ENCODE data around the gene FICD. TPM values are rescaled to one million over a fixed set of nuclear protein-coding genes. Genes with fewer than 3 reads are reported as not detected.
"Not testable (repeated sequence)": the region's sequence is repeated elsewhere in the genome, so short reads cannot be mapped to it uniquely, and the experiment has no call there.

FICD gene
- total RNA-seq, 1 donor from 2014 or later, result 4.8 TPM

DNA sequence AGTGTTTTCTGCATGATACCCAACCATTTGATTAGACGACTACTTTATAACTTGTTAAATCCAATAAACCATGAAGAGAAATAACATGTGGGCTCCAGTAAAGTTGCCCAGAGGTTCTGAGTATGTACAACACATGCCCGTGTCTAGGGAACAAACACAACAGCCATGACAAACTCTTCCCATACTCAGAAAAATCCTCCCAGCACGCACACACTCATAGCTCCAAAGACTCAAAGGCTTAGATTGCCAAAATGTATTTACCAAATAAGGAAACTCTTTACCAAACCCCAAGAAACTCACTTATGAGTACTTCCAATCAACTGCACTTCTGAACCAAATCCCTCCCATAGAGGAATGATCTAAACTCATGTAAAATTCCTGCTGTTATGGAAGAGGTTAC lies 28.6 kb downstream of the FICD start:
- H3K27me3 Mint-ChIP-seq (ENCODE audit: unreplicated experiment), result no peaks in the 10 kb centered on the region
- no peaks in the 10 kb centered on the region for H3K4me1 Mint-ChIP-seq (ENCODE audit: low read depth, unreplicated experiment)
- no peaks in the 10 kb centered on the region for H3K36me3 Mint-ChIP-seq (ENCODE audit: unreplicated experiment)
- TF ChIP-seq CTCF (IDR thresholded peaks at IDR 0.05; ENCODE audit: partially characterized antibody, unreplicated experiment), result no peak
- no peak overlapping the region for H3K4me3 Mint-ChIP-seq (ENCODE audit: unreplicated experiment)
- H3K9me3 Mint-ChIP-seq (ENCODE audit: unreplicated experiment), result no peaks in the 10 kb centered on the region
- no peak overlapping the region for H3K27ac Mint-ChIP-seq (ENCODE audit: unreplicated experiment)
- no peak for DNase-seq

- no peaks in the 10 kb centered on the region for H3K4me1 Mint-ChIP-seq (ENCODE audit: low read depth, unreplicated experiment)
- no peaks in the 10 kb centered on the region for H3K9me3 Mint-ChIP-seq (ENCODE audit: unreplicated experiment)
- TF ChIP-seq CTCF (IDR thresholded peaks at IDR 0.05; ENCODE audit: partially characterized antibody, unreplicated experiment), result no peak
- no peaks in the 10 kb centered on the region for H3K27me3 Mint-ChIP-seq (ENCODE audit: unreplicated experiment)
- H3K4me3 Mint-ChIP-seq (ENCODE audit: unreplicated experiment), result no peak overlapping the region
- DNase-seq, result no peak
- no peak overlapping the region for H3K27ac Mint-ChIP-seq (ENCODE audit: unreplicated experiment)
- H3K36me3 Mint-ChIP-seq (ENCODE audit: unreplicated experiment), result no peaks in the 10 kb centered on the region
These were observed 32.6 kb downstream of the FICD start for GRCh38 chr12:108547686-108548085.

DNA sequence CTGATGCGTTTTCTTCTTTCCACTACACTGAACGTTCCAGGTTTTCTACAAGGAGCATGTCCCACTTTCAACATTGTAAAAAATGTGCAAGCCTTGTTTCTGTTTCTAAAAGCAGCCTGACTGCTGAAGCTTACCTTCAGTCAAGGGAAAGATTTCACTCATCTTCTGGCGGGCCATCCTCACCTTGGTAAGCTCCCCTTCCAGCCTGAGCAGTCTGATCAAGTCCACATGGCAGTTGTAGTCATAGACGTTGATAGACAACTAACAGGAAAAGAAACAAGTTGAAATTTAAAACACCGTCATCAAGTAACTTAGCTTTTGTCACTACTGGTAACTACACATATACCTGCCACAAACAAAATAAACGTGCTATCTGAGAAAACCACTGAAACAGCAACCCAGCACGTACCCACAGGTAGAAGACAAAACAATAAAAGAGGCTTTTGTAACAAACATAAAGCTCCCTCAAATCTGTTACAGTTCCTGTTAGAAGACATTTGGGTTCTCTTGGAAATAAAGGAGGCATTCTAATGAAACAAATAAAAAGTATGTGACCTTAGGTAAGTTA lies 34.0 kb downstream of the FICD start:
- no peaks in the 10 kb centered on the region for H3K9me3 Mint-ChIP-seq (ENCODE audit: unreplicated experiment)
- H3K4me1 Mint-ChIP-seq (ENCODE audit: low read depth, unreplicated experiment), result peaks cover 3% of the 10 kb centered on the region
- H3K27ac Mint-ChIP-seq (ENCODE audit: unreplicated experiment), result no peak overlapping the region
- H3K36me3 Mint-ChIP-seq (ENCODE audit: unreplicated experiment), result no peaks in the 10 kb centered on the region
- DNase-seq, result no peak
- no peaks in the 10 kb centered on the region for H3K27me3 Mint-ChIP-seq (ENCODE audit: unreplicated experiment)
- no peak for TF ChIP-seq CTCF (IDR thresholded peaks at IDR 0.05; ENCODE audit: partially characterized antibody, unreplicated experiment)
- no peak overlapping the region for H3K4me3 Mint-ChIP-seq (ENCODE audit: unreplicated experiment)

DNA sequence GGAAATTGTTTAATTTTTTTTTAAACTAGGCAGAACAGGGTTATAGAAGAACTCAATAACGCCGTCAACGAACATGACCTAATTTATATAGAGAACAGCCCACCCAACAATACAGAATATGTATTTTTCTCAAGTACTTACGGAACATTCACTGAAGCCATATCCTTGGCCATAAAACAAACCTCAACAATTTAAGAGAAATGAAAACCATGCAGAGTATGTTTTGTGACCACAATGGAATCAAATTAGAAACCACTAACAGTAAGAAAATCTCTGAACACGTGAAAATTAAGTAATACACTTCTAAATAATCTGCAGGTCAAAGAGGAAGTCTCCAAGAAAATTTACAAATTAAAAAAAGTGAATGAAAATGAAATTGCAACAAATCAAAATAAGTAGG lies 36.5 kb downstream of the FICD start:
- H3K27ac Mint-ChIP-seq (ENCODE audit: unreplicated experiment), result no peak overlapping the region
- no peak overlapping the region for H3K4me3 Mint-ChIP-seq (ENCODE audit: unreplicated experiment)
- H3K27me3 Mint-ChIP-seq (ENCODE audit: unreplicated experiment), result no peaks in the 10 kb centered on the region
- no peak for DNase-seq
- H3K4me1 Mint-ChIP-seq (ENCODE audit: low read depth, unreplicated experiment), result peaks cover 3% of the 10 kb centered on the region
- TF ChIP-seq CTCF (IDR thresholded peaks at IDR 0.05; ENCODE audit: partially characterized antibody, unreplicated experiment), result no peak
- H3K9me3 Mint-ChIP-seq (ENCODE audit: unreplicated experiment), result no peaks in the 10 kb centered on the region
- no peaks in the 10 kb centered on the region for H3K36me3 Mint-ChIP-seq (ENCODE audit: unreplicated experiment)

DNA sequence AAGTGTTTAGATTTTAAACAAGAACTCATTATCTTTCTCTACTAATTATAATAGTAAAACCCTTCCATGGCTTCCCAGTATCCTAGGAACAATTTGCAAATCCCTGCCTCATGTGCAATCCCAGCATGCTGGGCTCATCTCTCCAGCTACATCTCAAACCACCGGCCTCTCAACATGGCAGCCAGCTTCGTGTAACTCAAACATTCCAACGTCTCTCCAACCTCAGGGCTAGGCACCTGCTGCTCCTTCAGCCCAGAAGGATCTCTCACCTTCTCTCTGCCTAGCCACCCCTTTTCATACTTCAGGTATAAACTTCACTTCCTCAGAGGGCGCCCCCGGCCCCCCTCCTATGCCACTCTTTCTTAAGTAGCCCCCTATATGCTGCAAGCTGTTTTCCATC lies 38.7 kb downstream of the FICD start:
- no peaks in the 10 kb centered on the region for H3K9me3 Mint-ChIP-seq (ENCODE audit: unreplicated experiment)
- no peaks in the 10 kb centered on the region for H3K27me3 Mint-ChIP-seq (ENCODE audit: unreplicated experiment)
- no peak overlapping the region for H3K4me3 Mint-ChIP-seq (ENCODE audit: unreplicated experiment)
- no peak for DNase-seq
- no peaks in the 10 kb centered on the region for H3K36me3 Mint-ChIP-seq (ENCODE audit: unreplicated experiment)
- H3K4me1 Mint-ChIP-seq (ENCODE audit: low read depth, unreplicated experiment), result peaks cover 3% of the 10 kb centered on the region
- H3K27ac Mint-ChIP-seq (ENCODE audit: unreplicated experiment), result no peak overlapping the region
- no peak for TF ChIP-seq CTCF (IDR thresholded peaks at IDR 0.05; ENCODE audit: partially characterized antibody, unreplicated experiment)

DNA sequence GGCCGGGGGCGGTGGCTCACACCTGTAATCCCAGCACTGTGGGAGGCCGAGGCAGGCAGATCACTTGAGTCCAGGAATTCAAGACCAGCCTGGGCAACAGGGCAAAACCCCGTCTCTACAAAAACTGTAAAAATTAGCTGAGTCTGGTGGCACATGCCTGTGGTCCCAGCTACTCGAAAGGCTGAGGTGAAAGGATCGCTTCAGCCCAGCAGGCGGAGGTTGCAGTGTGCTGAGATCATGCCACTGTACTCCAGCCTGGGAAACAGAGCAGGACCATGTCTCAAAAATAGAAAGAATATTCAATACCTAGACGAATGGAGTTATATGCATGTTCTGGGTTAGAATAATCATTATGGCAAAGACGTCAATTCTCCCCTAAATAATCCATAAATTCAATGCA lies 40.3 kb downstream of the FICD start:
- not testable (repeated sequence) for H3K27ac Mint-ChIP-seq (ENCODE audit: unreplicated experiment); H3K36me3 Mint-ChIP-seq (ENCODE audit: unreplicated experiment); DNase-seq; H3K4me1 Mint-ChIP-seq (ENCODE audit: low read depth, unreplicated experiment); H3K9me3 Mint-ChIP-seq (ENCODE audit: unreplicated experiment); H3K27me3 Mint-ChIP-seq (ENCODE audit: unreplicated experiment); H3K4me3 Mint-ChIP-seq (ENCODE audit: unreplicated experiment)

Measured in glutamatergic neuron (in vitro differentiated cells).